Measurements from ENCODE around the gene UPF2. TPM values are rescaled to one million over a fixed set of nuclear protein-coding genes. Genes with fewer than 3 reads are reported as not detected.

The UPF2 gene
- total RNA-seq, 4 donors from 2014 or later: 20.6 to 24.8 (median 21.9) TPM

- TF ChIP-seq CTCF (IDR thresholded peaks at IDR 0.05) (no peak), POLR2A (IDR thresholded peaks at IDR 0.05) (no peak)
Measured at GRCh38 chr10:12036073-12036655, 6.4 kb downstream of the UPF2 start.

GRCh38 chr10:12031404-12031803, 11.2 kb downstream of the UPF2 start:
- no peak overlapping the region for H3K4me3 ChIP-seq (ENCODE audit: low read depth, poor library complexity, severe bottlenecking)
- TF ChIP-seq CTCF (IDR thresholded peaks at IDR 0.05): no peak
- no peak for TF ChIP-seq POLR2A (IDR thresholded peaks at IDR 0.05)
- WGBS, 2 donors: 90 to 91% methylated on average over 4 of the region's 4 CpGs
- no peak for DNase-seq (ENCODE audit: low spot score in 2 of 2)
- intact Hi-C loops (cut with DNase I; ENCODE audit: low total_unique reads): no loop called here

More at GRCh38 chr10:12036073-12036655, 6.4 kb downstream of the UPF2 start:
- WGBS, 2 donors: 69 to 71% methylated on average over 3 of the region's 3 CpGs
- intact Hi-C loops (cut with DNase I; ENCODE audit: low total_unique reads): no loop called here
- no peak for DNase-seq (ENCODE audit: low spot score in 2 of 2)
- no peak overlapping the region for H3K4me3 ChIP-seq (ENCODE audit: low read depth, poor library complexity, severe bottlenecking)

- DNase-seq (ENCODE audit: low spot score in 2 of 2): no peak
- no peak overlapping the region for H3K4me3 ChIP-seq (ENCODE audit: low read depth, poor library complexity, severe bottlenecking)
- intact Hi-C loops (cut with DNase I; ENCODE audit: low total_unique reads): no loop called here
- TF ChIP-seq POLR2A (IDR thresholded peaks at IDR 0.05): no peak
- TF ChIP-seq CTCF (IDR thresholded peaks at IDR 0.05): no peak
- 92 to 95% methylated on average over 2 of the region's 2 CpGs for WGBS, 2 donors
Measured at GRCh38 chr10:12027539-12027938, 15.1 kb downstream of the UPF2 start.

- WGBS, 2 donors: 93 to 94% methylated on average over 5 of the region's 5 CpGs
- no peak for DNase-seq (ENCODE audit: low spot score in 2 of 2)
- TF ChIP-seq CTCF (IDR thresholded peaks at IDR 0.05): no peak
- TF ChIP-seq POLR2A (IDR thresholded peaks at IDR 0.05): no peak
- H3K4me3 ChIP-seq (ENCODE audit: low read depth, poor library complexity, severe bottlenecking): no peak overlapping the region
- intact Hi-C loops (cut with DNase I; ENCODE audit: low total_unique reads): no loop called here
Measured at GRCh38 chr10:12025591-12025990, 17.0 kb downstream of the UPF2 start.

- intact Hi-C loops (cut with DNase I; ENCODE audit: low total_unique reads): no loop called here
- DNase-seq (ENCODE audit: low spot score in 2 of 2): no peak
- TF ChIP-seq POLR2A (IDR thresholded peaks at IDR 0.05) (no peak), CTCF (IDR thresholded peaks at IDR 0.05) (no peak)
- WGBS, 2 donors: 32 to 34% methylated on average over 1 of the region's 1 CpG
- H3K4me3 ChIP-seq (ENCODE audit: low read depth, poor library complexity, severe bottlenecking): no peak overlapping the region
Measured at GRCh38 chr10:12022580-12023257, 19.9 kb downstream of the UPF2 start.

Data from lower leg skin (tissue), 4 donors.